Stimulated activated CD8-positive, alpha-beta memory T cell treated with anti-CD3 and anti-CD28 coated beads, Interleukin-7, amount 100 ng/mL, for 1 hour (primary cell): ENCODE data around the gene ZNF280B.
"Not testable (repeated sequence)": the region's sequence is repeated elsewhere in the genome, so short reads cannot be mapped to it uniquely, and the experiment has no call there.

Experiments used
- DNase-seq, 2 donors: peaks; one replicate each; pipeline ENCODE4 v3.0.0-alpha.2; 2020; ENCODE audit warnings: low read depth in 2 of 2

ZNF280B gene

DNA sequence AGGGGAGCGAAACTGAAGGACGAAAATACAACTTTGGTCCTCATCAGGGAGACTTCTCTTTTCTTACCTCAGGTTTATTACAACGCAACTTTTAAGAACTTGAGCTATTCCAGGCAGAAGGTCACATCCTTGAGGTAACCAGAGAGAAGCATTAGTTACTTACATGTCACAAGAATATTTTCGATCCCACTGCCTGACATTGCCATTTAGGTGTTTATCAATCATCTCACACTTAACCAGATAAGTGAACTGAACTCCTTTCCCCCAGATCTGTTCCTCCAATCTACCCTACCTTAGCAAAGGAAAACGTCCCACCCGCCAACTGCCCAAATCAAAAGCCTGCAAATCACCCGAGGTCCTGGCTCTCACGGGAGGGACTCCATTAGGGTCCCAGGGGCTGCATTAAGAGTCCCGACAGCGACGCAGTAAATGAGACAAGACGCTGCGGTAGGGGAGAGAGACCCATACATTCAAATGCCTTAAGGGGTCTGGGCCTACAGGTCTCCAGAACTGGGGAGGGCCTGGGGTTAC lies 734 bp downstream of the ZNF280B start:
- no peak for DNase-seq

- DNase-seq = no peak
Measured at GRCh38 chr22:22506736-22507135, 1.8 kb downstream of the ZNF280B start.

DNA sequence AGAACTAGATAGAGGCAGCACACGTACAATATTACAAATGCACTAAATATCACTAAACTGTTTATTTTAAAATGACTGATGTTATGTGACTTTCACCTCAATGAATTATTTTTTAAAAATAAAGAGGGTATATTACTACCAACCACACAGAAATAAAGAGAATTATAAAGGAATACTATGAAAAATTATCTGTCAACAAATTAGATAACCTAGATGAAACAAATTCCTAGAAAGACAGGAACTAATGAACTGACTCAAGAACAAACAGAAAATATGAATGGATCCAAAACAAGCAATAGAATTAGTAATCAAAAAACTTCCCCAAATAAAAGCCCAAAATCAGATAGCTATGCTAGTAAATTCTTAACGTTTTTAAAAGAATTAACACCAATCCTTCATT lies 10.3 kb downstream of the ZNF280B start:
- no peak for DNase-seq

DNA sequence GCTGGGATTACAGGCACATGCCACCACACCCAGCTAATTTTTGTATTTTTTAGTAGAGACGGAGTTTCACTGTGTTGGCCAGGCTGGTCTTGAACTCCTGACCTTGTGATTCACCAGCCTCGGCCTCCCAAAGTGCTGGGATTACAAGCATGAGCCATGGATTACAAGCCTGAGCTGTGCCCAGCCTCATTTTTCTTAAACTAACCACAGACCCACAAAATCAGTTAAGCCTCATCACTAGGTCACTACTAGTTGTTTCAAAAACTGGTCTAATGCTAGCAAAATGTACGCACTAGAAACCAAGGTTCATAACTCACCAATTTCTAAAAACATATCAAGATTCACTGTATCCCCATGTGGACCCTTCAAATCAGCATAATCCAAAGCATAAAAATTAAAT lies 17.0 kb downstream of the ZNF280B start:
- DNase-seq = not testable (repeated sequence)

DNA sequence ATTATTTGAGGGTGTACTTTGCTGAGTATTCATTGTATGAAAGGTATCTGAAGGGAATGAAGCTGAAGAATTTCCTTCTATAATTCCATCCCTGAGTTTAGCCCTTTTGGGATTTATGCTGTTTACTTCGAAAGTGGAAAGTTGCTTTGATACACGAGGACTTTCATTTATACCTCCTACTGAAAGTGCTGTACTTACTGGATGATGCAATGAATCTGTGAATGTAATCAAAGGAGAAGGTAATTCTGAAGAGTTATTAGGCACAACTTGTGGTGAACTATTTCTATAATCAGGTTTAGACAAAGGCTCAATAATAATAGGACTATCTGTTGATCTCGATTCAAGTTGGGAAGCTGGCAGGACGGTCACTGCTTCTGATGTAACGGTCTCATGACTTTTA lies 19.8 kb downstream of the ZNF280B start:
- DNase-seq = no peak

DNA sequence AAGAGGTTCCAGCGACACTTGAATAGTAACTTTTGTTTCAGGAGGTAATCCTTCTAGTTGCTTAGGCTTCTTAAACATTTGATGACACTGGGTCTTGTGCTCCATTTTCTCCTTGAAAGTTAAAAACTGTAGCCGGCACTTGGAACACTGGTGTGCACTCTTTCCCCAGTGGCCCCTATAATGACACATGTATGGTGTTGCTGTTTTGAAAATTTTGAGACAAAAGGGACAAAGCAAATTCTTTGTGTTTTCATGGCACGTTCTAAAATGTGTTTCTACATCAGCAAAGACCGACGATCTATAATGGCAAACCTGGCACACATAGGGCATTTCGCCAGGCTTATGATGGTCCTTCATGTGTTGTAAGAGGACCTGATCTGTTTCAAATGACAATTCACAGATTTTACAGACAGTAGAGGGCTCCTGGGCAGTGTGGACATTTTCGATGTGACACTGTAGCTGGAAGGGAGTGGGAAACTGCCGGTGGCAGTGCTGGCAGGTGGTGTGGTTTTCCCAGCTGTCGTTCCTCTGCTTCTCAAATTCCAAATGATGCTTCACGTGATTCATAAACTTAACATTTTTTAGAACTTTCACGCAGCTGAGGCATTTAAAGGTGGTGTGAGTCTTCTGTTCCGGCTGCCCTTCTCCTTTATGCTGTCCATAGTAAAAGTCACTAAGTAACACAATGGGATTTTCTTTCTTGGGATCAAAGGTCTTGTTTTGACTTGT lies 20.5 kb downstream of the ZNF280B start:
- no peak for DNase-seq

- no peak for DNase-seq
Measured at GRCh38 chr22:22487059-22487458, 21.5 kb downstream of the ZNF280B start.

DNA sequence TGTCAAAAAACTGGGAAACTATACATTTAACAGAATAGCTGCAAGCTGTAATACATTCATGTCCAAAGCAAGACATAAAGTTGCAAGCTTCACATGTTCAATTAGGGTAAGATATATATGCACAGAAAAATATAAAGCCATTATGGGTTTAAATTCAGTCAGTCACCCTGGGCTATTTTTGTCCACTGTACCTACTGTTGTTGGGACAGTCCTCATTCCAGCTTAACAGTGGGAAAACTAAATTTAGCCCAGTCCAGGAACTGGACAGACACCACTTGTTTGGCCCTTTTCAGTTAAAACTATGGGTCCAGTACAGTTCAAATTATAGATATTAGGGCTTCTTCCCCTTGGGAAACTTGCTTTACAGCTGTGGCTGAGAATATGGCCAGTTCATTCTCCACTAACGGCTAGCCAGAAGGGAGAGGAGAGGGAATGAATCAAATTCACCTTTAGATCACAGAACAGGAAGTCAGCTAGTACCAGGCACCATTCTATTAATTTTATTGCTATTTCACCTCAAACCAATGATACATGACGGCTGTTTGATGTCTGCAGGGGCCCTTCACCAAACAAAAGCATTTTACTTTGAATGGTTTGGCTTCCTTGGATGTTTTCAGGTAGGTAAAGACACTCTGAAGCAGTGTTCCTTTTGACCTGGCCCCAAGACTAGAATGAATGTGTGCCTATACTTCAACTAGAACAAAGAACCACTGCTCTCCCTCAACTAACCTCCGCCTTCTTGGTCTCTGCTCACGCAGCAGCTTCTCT lies 22.2 kb downstream of the ZNF280B start:
- no peak for DNase-seq

DNA sequence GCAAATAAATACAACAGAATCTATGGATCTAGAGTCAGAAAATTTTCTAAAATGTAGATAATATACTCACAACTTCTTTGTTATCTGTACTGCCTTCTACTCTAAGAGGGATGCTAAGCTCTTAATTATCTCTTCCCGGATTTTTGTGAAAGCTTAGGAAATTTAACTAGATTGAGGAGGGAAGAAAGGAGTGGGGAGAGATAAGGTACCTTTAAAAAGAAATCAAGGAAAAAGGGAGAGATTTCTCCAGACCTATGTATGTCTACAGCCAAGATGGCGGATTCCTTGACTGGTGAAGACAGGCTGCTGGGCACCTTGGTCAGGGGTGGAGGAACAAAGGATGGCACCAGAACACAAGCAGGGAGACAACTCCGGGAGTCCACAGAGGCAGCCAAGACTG lies 23.0 kb downstream of the ZNF280B start:
- DNase-seq = no peak

DNA sequence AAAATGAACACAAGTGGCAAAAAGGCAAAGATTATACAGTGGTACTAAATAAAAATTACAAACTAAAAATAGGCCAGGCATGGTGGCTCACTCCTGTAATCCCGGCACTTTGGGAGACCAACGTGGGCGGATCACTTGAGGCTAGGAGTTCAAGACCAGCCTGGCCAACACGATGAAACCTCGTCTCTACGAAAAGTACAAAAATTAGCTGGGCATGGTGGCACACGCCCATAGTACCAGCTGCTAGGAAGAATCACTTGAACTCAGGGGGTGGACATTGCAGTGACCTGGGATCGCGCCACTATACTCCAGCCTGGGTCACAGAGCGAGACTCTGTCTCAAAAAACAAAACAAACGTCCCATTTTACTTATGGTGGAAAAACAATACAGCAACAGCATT lies 24.5 kb downstream of the ZNF280B start:
- no peak for DNase-seq

GRCh38 chr22:22480940-22481339 lies 27.6 kb downstream of the ZNF280B start:
- DNase-seq = no peak

- DNase-seq = no peak
Measured at GRCh38 chr22:22479999-22480532, 28.5 kb downstream of the ZNF280B start.

DNA sequence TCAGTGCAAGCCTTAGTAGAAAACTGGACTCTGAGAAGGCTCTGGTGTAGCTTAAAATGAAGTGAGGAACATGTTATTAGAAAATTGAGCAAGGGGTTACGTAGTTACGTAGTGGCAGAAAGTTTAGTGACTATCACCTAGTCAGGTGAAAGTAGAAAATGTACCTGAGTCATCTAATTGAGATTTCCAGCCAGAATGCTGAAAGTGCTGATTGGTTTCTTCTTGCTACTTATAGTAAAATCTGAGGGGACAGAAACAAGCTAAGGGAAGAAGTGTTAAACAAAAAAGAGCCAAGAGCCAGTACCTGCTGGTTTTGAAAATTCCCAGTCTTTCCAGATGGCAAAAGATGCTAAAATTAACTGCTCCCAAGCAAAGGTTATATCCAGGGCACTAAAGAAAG lies 29.4 kb downstream of the ZNF280B start:
- DNase-seq = no peak

DNA sequence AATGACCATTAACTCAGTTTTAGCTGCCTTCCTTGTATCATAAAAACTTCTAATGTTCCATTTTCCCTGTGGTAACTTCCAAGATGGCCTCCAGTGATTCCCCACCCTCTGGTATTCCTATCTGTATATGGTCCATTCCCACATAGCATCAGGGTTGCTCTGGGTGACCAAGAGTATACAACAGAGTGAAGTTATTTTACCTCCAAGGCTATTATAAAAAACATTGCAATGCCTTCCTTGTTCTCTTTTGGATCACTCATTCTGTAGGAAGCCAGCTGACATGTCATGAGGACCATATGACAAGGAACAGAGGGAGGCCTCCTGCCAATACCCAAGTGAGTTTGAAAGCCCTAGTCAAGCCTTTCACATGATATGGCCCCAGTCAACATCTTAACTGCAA lies 30.1 kb downstream of the ZNF280B start:
- DNase-seq = no peak

GRCh38 chr22:22474733-22475132 lies 33.8 kb downstream of the ZNF280B start:
- DNase-seq = no peak

DNA sequence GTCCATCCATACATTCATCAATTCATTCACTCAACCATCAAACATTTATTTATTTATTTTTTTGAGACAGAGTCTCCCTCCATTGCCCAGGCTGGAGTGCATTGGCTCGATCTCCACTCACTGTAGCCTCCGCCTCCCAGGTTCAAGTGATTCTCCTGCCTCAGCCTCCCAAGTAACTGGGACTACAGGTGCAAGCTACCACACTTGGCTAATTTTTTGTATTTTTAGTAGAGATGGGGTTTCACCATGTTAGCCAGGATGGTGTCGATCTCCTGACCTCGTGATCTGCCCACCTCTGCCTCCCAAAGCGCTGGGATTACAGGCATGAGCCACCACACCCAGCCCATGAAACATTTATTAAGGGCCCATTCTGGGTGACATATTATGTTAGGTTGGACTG lies 37.4 kb downstream of the ZNF280B start:
- not testable (repeated sequence) for DNase-seq

- DNase-seq = no peak
Measured at GRCh38 chr22:22469527-22469926, 39.0 kb downstream of the ZNF280B start.

DNA sequence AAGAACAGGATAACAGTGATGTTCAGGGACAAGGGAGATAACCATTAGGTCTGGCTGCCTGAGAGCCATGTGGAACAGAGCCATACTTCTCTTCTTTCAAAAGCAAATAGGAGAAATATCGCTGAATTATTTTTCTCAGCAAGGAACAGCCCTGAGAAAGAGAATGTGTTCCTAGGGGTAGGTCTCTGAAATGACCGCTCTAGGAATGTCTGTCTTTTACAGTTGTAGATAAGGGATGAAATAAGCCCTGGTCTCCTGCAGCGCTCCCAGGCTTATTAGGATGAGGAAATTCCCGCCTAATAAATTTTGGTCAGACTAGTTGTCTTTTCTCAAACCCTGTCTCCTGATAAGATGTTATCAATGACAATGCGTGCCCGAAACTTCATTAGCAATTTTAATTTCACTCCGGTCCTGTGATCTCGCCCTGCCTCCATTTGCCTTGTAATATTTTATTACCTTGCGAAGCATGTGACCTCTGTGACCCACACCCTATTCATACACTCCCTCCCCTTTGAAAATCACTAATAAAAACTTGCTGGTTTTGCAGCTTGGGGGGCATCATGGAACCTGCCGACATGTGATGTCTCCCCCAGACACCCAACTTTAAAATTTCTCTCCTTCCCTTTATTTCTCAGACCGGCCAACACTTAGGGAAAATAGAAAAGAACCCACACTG lies 39.6 kb downstream of the ZNF280B start:
- not testable (repeated sequence) for DNase-seq

- DNase-seq = no peak
Measured at GRCh38 chr22:22467112-22467511, 41.4 kb downstream of the ZNF280B start.

DNA sequence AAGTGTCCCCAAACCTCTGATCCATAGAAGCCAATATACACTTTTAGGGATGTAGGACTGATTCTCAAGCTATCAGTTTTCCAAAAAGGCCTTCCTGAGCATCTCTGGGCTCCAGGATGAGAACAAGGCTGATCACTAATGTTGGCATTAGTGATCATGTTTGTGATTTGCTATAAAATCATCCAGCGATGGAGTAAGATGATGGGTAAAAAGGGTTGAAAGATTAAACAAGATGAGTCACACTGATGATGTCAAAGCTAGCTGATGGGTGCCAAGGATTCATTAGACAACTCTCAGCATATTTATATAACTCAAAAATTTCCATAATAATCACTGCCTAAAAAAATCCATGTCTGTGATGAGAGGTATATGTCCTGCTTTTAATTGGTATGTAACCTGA lies 42.8 kb downstream of the ZNF280B start:
- DNase-seq = no peak

DNA sequence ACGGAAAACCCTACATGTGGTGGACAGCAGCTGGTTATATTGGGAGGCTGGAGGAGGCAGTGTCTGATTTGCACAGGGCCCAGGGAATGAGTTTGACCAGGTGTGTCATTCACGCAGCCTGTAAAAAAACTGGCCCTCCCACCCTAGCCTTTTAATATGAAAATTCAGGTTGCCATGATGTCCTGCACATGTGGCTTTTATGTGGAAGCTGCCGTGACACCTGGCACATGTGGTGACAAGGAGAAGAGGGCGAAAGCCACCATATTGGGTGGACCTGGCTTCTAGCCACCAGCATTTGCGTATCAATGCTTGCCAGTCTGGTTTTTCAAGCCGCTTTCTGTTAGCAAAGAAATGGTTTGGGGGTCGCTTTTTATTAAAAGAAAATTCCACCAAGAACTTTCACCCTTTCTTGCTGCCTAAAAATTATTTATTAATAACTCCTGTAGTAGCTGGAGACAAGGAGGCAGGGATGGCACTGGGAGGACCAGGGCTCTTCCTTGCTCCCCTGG lies 43.4 kb downstream of the ZNF280B start:
- DNase-seq = no peak

DNA sequence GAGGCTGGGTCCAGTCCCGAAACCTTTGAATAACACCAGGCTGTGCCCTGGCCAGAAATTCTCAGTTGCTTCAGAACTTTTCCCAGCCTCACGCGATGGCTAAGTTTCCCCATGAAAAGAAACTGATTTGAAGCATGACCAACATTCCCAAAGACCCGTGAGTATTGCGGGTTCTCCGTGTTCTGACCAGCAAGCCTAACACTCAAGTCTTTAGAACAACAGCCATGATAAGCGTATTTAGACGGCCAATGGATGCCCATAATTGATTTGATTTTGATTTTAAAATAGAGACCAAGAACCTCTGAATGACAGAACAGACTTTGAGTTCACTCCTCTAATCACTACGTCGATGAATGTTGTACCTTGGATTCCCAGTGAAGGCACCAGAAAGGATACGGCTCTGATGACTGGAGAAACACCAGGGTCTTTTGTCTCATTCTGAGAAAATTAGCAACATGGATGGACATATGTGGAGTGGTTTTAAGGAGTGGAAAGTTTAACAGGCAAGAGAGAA lies 43.9 kb downstream of the ZNF280B start:
- no peak for DNase-seq
